Measurements from ENCODE around the gene TEAD1.

DNA sequence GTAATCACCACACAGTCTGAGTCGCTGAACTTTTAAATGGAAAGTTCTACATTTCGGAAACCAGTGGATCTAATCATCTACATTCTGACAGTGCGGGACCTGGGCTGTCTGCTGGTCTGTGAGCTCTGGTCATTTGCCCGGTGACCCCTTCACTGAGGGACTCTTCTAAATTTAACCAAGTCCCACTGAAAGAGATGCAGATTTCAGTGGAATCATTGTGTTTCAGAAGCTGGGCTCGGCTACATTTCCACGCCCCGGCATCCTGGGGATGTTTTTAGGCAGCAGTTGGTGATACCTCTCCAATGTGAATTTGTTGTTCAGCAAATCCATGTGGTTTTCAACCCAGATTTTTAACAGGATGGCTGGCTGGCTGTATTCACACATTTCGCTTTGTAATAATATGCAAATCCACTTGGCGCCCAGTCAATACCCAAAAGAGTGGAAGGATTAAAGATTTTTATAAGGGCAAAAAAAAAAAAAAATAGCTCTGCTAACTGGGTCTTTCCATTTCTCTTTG, 189.4 kb downstream of the TEAD1 start:
- TF ChIP-seq CHD2 (IDR thresholded peaks at IDR 0.05; ENCODE audit: low read depth, low read length) (no peak), HDAC2 (IDR thresholded peaks at IDR 0.05) (no peak), HNRNPK (IDR thresholded peaks at IDR 0.05; ENCODE audit: low read depth, low read length, poor library complexity, severe bottlenecking) (no peak)
- TF ChIP-seq, protein P1, sequence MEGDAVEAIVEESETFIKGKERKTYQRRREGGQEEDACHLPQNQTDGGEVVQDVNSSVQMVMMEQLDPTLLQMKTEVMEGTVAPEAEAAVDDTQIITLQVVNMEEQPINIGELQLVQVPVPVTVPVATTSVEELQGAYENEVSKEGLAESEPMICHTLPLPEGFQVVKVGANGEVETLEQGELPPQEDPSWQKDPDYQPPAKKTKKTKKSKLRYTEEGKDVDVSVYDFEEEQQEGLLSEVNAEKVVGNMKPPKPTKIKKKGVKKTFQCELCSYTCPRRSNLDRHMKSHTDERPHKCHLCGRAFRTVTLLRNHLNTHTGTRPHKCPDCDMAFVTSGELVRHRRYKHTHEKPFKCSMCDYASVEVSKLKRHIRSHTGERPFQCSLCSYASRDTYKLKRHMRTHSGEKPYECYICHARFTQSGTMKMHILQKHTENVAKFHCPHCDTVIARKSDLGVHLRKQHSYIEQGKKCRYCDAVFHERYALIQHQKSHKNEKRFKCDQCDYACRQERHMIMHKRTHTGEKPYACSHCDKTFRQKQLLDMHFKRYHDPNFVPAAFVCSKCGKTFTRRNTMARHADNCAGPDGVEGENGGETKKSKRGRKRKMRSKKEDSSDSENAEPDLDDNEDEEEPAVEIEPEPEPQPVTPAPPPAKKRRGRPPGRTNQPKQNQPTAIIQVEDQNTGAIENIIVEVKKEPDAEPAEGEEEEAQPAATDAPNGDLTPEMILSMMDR (IDR thresholded peaks at IDR 0.05 in 2 of 3, conservative IDR thresholded peaks at IDR 0.05 in 1 of 3; ENCODE audit: insufficient read depth in 2 of 3, low read depth in 1 of 3, low read length in 3 of 3) = no peak
- TF ChIP-seq, protein P2, sequence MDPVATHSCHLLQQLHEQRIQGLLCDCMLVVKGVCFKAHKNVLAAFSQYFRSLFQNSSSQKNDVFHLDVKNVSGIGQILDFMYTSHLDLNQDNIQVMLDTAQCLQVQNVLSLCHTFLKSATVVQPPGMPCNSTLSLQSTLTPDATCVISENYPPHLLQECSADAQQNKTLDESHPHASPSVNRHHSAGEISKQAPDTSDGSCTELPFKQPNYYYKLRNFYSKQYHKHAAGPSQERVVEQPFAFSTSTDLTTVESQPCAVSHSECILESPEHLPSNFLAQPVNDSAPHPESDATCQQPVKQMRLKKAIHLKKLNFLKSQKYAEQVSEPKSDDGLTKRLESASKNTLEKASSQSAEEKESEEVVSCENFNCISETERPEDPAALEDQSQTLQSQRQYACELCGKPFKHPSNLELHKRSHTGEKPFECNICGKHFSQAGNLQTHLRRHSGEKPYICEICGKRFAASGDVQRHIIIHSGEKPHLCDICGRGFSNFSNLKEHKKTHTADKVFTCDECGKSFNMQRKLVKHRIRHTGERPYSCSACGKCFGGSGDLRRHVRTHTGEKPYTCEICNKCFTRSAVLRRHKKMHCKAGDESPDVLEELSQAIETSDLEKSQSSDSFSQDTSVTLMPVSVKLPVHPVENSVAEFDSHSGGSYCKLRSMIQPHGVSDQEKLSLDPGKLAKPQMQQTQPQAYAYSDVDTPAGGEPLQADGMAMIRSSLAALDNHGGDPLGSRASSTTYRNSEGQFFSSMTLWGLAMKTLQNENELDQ (CRISPR knock-in tag; IDR thresholded peaks at IDR 0.05; ENCODE audit: borderline replicate concordance) = no peak
